Lower leg skin (tissue), 4 donors: ENCODE measurements around the gene ADGRG3. TPM values are rescaled to one million over a fixed set of nuclear protein-coding genes. Genes with fewer than 3 reads are reported as not detected.

Source experiments
- DNase-seq, 2 donors: peaks; one replicate each; pipeline ENCODE4 v3.0.0-alpha.2; 2019; ENCODE audit warnings: low spot score in 2 of 2
- H3K4me3 ChIP-seq: fragments of 200-600 bp; sonication (generic); 2 replicates; pipeline ENCODE4 v1.5.1; 2017; ENCODE audit warnings: mild to moderate bottlenecking, low read depth; ENCODE audit not compliant: poor library complexity, severe bottlenecking
- CTCF ChIP-seq, 3 donors: fragments of 450-650 bp; IDR thresholded peaks; one replicate each; pipeline ENCODE4 v1.5.1; 2016; ENCODE audit warnings: antibody characterized with exemption in 3 of 3, mild to moderate bottlenecking in 3 of 3, moderate library complexity in 2 of 3
- POLR2A ChIP-seq, 2 donors: fragments of 450-650 bp; IDR thresholded peaks; one replicate each; pipeline ENCODE4 v1.6.1; 2016 to 2017; ENCODE audit warnings: antibody characterized with exemption in 2 of 2, mild to moderate bottlenecking in 1 of 2, moderate library complexity in 1 of 2
- WGBS, 2 donors: methylation state at CpG; one replicate each; pipeline ENCODE4 v1.1.5; 2018; 5-methylcytosine and 5-hydroxymethylcytosine counted together
- intact Hi-C: fragments of 100-400 bp; cut with DNase I; formaldehyde crosslinking; loops from one replicate; pipeline ENCODE4 v1.15.0; 2023; ENCODE audit warnings: low total_unique reads
- total RNA-seq, 4 donors: library from RNA; depleted of rRNA; stranded (reverse); fragments of >200 nt; gene quantifications; one replicate each; pipeline ENCODE4 v1.1.0, GENCODE V29; 2016

Gene ADGRG3
- total RNA-seq, 4 donors from 2014 or later: 0.25 to 7.3 (median 1.1) TPM

- no peak for TF ChIP-seq CTCF (IDR thresholded peaks at IDR 0.05)
- no peak for TF ChIP-seq POLR2A (IDR thresholded peaks at IDR 0.05)
- no peak overlapping the region for H3K4me3 ChIP-seq
- intact Hi-C loops: loop anchor here (2.0 kb wide), 1 partner anchor 73 kb away; no protein-coding TSS in a partner anchor
- WGBS, 2 donors: 90 to 92% methylated on average over 11 of the region's 11 CpGs
- peak in 1 of 2 donors; percentile 70 for DNase-seq
Observed at GRCh38 chr16:57703416-57704010, 35.4 kb downstream of the ADGRG3 start.

DNA sequence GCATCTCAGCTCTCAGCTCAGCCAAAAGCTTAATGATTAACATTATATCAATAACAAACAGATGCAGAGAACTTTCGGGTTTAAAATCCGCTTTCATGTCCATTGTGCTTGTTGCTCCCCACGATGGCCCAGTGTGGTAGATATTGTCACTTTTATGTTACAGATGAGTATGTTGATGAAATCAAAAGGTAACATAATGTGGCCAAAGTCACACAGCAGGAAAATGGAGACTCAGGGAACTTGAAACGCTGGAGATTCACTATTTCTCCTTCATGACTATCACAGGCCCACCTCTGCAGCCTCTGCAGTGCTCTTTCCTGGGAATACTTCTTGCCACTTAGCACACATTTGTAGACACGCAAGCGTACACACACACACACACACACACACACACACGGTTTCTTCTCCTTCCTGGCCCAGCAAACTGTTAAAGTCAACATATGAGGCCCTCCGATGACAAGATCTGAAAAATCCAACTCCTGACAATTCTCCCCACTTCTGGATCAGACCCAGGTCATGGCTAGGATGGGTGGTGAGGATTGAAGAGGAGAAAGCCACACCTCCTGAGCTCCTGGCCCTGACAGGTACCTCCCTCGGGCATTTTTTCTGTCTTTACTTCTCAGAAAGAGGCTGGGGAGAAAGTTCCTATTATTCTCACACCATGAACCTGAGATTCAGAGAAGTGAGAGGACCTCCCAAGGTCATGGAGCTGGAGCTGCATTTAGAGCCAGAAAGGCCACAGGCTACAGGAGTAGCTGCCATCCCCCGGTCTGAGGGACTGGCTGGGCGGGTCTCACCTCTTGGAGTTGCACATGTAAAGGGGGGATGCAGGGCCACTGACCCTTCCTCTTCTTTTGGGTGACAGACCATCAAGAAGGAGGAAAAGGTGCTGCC is 36.2 kb downstream of the ADGRG3 start:
- intact Hi-C loops: loop anchor here (2.0 kb wide), 1 partner anchor 73 kb away; no protein-coding TSS in a partner anchor
- no peak for TF ChIP-seq CTCF (IDR thresholded peaks at IDR 0.05)
- no peak for TF ChIP-seq POLR2A (IDR thresholded peaks at IDR 0.05)
- H3K4me3 ChIP-seq: no peak overlapping the region
- WGBS, 2 donors: 70 to 79% methylated on average over 11 of the region's 11 CpGs
- peak in 1 of 2 donors; percentile 18 for DNase-seq

DNA sequence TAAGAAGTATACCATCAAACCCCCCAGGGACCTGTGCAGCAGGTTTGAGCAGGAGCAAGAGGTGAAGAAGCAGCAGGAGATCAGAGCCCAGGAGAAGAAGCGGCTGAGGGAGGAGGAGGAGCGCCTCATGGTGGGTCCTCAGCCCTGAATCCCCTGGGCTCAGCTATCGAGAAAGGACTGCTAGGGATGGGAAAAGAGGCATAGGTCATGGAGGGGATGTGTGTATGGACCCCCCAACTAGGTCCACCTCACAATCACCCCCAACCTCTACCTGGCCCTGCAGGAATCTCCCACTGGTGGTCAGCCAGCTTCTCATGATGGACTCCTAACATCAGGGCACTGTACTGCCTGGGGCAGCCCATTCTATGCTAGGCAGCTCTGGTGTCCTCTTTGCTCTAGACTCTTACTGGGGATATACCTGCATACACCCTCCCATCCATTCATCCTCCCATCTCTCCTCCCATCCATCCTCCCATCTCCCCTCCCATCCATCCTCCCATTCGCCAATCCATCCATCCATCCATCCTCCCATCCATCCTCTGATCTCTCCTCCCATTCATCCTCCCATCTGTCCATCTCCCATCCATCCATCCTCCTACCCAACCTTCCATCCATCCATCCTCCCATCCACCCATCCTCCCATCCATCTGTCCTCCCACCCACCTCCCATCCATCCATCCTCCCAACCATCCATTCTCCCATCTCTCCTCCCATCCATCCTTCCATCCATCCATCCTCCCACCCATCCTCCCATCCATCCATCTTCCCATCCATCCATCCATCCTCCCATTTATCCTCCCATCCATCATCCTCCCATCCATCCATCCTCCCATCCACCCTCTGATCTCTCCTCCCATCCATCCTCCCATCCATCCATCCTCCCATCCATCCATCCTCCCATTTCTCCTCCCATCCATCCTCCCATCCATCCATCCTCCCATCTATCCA is 37.1 kb downstream of the ADGRG3 start:
- H3K4me3 ChIP-seq: no peak overlapping the region
- intact Hi-C loops: loop anchor here (2.0 kb wide), 1 partner anchor 72 kb away; no protein-coding TSS in a partner anchor
- TF ChIP-seq CTCF (IDR thresholded peaks at IDR 0.05) (no peak), POLR2A (IDR thresholded peaks at IDR 0.05) (no peak)
- 90 to 97% methylated on average over 4 of the region's 4 CpGs for WGBS, 2 donors
- DNase-seq: peak in 1 of 2 donors; percentile 68

DNA sequence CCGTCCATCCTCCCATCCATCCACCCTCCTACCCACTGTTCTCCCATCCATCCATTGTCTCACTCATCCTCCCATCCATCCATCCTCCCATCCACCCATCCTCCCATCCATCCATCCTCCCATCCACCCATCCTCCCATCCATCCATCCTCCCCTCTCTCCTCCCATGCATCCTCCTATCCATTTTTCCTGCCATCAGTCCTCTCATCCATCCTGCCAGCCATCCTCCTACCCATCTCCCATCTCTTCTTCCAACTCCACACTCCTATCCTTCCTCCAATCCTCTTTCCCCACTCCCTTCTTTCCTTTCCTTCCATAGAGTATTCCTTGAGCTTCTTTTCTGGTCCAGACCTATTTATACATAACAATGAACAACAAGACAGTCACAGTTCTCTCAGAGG is 38.6 kb downstream of the ADGRG3 start:
- no peak overlapping the region for H3K4me3 ChIP-seq
- DNase-seq: peak in 1 of 2 donors; percentile 20
- intact Hi-C loops: no loop called here
- TF ChIP-seq CTCF (IDR thresholded peaks at IDR 0.05) (no peak), POLR2A (IDR thresholded peaks at IDR 0.05) (no peak)
- 77 to 94% methylated on average over 1 of the region's 1 CpG for WGBS, 2 donors

DNA sequence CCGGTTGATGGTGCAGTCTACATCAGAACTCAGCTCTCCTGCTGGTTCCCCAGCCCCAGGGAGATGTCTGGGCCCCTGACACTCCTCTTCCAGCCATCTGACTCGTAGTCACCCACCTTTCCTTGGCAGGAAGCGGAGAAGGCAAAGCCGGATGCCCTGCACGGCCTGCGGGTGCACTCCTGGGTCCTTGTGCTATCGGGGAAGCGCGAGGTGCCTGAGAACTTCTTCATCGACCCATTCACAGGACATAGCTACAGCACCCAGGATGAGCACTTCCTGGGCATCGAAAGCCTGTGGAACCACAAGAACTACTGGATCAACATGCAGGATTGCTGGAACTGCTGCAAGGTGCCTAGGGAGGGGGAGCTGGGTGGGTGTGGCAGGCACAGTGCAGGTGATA is 39.2 kb downstream of the ADGRG3 start:
- WGBS, 2 donors: 89 to 91% methylated on average over 11 of the region's 11 CpGs

More for the DNA sequence above, 39.2 kb downstream of the ADGRG3 start:
- intact Hi-C loops: no loop called here
- TF ChIP-seq POLR2A (IDR thresholded peaks at IDR 0.05): no peak
- no peak for TF ChIP-seq CTCF (IDR thresholded peaks at IDR 0.05)
- DNase-seq: peak in 1 of 2 donors; percentile 68
- H3K4me3 ChIP-seq: no peak overlapping the region
